Activated CD8-positive, alpha-beta memory T cell treated with anti-CD3 and anti-CD28 coated beads, Interleukin-2, amount 50 U/mL, for 48 hours (primary cell): ENCODE data around the gene STARD13.

Source experiments
- DNase-seq: peaks from one replicate; pipeline ENCODE4 v3.0.0-alpha.2; 2020

STARD13 gene

DNA sequence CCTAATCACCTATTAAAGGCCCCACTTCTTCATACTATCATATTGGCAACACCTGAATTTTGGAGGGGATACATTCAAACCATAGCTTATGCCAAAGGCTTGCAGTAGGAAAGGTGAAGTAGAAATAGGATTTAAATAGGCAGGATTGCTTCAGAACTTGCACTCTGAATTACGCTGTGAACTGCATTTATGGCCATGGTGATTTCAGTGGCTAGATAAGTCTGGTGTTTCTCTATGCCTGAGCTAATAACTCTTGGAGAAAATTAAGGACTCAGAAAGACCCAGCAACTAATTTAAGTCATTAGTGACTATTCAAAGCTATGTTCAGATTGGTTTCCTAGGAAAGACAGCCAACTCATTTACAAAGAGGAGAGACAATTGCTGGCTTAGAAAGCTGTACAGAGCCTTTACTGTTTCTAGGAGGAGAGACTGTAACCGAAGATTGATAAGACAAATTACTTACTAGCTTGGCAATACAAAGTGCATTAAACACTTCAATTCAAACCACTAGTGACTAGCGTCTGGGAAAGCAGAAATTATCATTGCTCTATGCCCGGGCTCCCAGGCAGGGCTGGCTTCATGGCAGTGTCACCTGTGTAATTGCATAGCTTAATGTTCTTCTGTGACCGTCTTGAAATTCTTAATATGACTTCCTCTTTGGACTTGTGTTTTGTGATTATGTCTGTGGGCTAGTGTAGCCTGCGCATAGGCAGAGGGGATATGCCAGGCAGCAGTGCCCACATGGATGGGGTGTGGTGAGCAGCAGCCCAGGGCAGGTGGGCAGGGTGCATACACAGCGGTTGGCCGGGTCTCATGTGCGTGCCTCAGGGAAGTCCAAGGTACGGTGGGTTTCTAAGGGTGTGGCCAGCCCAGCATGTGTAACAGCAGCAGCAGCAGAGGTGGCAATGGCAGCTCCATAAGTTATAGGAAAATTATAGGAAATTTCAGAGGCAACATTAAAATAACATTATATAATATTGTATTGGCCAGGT is 209.3 kb downstream of the STARD13 start:
- no peak for DNase-seq

GRCh38 chr13:33073338-33073737 is 212.2 kb downstream of the STARD13 start:
- no peak for DNase-seq

DNA sequence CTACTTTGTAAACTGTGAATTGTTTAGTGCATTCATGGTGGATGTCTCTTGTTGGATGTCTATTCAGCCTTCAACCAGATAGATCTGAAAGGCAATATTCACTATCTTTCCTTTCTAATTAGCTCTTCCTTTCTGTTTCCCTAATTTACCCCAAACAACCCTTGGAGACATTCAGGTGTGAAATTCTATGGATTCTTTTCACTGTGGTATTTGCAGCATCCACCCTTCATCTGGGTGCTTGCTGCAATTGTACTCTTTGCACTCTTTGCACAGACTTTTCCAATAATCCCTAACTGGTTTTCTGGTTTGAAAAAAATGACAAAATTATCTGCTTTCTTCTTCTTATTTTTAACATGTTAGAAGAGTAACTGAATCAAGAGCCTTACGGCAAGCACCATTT is 212.8 kb downstream of the STARD13 start:
- no peak for DNase-seq

DNA sequence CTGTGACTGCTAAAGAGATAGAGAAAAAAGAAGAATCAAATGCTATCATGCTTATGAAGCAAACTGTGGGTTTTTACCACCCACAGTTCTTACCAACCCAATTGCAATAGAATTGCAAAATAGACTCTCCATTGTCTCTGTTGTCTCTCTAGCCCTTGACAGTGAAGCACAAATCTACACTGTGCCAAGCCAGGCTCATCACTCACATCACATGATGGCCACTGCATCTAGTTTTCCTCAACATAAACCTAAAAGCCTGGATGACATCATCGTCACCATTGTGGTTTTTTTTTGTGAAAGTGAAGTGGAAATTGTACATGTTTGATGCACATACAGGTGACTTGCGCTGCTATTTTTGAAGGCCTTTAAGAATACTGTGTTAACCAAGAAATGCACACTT is 213.3 kb downstream of the STARD13 start:
- no peak for DNase-seq

DNA sequence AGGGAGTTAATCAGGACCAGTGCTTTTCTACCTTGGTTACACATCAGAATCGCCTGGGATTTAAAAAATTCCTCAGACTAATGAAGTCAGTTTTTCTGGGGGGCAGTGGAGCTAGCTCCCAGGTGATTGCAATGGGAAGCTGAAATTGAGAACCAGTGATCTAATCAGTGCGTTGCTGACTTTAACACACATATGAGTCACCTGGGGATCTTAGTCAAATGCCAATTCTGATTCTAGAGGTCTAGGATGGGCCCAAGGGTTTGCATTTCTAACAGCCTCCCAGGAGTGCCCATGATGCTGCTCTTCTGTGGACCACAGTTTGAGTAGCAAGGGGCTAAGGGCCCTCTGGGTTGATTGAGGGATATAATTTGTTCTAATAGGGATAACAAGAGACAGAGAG is 214.8 kb downstream of the STARD13 start:
- no peak for DNase-seq

- DNase-seq, result no peak
Observed at GRCh38 chr13:33069365-33069764, 216.2 kb downstream of the STARD13 start.

- DNase-seq, result no peak
Observed at GRCh38 chr13:33066329-33066728, 219.2 kb downstream of the STARD13 start.

- DNase-seq, result no peak
Observed at GRCh38 chr13:33060815-33061214, 224.7 kb downstream of the STARD13 start.

GRCh38 chr13:33058776-33059327 is 226.7 kb downstream of the STARD13 start:
- no peak for DNase-seq

DNA sequence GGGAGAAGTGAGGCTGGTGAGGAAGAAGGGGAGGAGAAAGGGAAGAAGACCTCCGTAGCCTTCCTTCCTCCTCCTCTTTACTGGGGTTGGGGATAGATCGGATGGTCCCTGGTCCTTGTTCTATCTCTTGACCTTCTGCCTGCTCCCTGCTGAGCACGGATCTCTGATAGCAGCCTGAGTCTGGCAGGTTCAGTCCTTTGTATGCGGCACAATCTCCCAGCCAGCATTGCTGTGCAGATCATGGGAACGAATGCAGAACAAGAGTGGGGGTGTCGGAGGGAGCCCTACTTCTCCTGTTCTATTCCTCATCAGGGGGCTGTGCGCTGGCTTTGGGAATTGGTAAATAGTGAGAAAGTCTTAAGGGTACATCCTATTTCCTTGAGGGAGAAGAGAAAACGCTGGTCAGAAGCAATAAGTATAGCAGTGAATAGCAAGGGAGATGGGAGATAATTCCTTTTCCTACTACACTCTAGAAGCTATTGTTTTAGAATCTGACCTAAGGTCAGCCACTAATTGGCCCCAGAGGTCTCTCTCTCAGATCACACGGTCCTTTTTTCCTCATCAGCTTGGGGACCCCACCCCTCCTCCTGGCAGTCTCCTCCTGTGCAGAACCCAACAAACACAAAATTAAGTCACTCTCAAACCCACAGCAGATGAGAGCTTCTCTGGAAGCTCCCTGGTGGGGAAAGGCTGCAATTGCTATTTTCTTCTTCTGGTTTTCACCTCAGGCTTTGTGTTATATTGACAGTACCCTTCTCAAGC is 228.4 kb downstream of the STARD13 start:
- DNase-seq, result no peak

- no peak for DNase-seq
Observed at GRCh38 chr13:33053397-33054066, 232.0 kb downstream of the STARD13 start.
